Measurements from ENCODE around the gene TCF7L1.

GRCh38 chr2:85188852-85189251, 55.7 kb downstream of the TCF7L1 start:
- TF ChIP-seq EZH2phosphoT487 (IDR thresholded peaks at IDR 0.05; ENCODE audit: borderline replicate concordance) (no peak), CTCF (conservative IDR thresholded peaks at IDR 0.05; ENCODE audit: low read length) (no peak)
